ENCODE results near the gene ECSIT.
A peak's percentile ranks its signal among the peaks of the same experiment; 100 is the strongest.

ECSIT gene

DNA sequence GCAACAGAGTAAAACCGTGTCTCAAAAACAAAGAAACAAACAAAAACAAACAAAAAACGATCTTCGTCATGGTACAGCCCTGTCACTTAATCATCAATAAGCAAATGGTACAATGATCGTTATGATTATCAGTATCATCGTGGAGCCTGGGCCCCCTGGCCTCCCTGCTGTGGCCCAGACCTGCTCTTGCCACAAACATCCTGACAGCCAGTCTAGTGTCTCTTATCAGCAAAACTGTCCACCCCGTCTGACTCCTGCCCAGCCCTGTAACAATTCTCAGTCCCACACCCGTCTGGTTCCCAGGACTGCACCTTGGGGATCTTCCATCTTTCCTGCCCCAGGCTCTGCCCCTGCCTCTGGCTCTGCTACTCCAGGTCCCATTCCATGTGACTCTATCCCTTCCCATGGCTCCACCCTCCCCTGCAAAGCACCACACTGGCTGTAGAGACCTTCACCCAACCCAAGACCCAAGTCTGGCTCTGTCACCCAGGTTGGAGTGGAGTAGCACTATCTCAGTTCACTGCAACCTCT is 29.0 kb downstream of the ECSIT start:
- DNase-seq: no peak

- DNase-seq: no peak
Measured at GRCh38 chr19:11499220-11499726, 29.7 kb downstream of the ECSIT start.

DNA sequence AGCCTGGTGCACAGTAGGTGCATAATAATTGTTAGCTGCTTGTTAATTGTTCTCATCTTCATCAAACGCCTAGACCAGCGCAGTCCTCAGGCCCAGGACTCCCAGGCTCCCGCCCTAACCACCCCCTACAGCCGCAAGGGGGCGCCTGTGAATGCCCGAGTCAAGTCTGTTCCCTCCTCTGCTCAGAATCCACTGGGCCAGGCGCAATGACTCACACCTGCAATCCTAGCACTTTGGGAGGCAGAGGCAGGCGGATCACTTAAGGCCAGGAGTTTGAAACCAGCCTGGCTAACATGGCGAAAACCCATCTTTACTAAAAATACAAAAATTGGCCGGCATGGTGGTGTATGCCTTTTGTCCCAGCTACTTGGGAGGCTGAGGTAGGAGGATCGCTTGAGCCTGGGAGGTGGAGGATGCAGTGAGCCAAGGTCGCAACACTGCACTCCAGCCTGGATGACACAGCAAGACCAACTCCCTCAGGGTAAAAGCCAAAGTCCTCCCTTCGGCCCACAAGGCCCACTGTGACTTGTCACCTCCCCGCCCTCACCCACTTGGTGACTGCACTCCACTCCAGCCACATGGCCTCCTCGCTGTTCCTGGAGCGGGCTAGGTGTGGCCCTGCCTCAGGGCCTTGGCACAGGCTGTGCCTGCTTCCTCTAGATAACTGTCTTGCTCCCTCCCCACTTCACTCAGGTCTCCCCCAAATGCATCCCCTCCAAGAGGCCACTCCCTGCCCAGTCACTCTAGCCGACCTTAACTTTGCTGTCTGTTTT is 32.4 kb downstream of the ECSIT start:
- DNase-seq: peak; percentile 67

DNA sequence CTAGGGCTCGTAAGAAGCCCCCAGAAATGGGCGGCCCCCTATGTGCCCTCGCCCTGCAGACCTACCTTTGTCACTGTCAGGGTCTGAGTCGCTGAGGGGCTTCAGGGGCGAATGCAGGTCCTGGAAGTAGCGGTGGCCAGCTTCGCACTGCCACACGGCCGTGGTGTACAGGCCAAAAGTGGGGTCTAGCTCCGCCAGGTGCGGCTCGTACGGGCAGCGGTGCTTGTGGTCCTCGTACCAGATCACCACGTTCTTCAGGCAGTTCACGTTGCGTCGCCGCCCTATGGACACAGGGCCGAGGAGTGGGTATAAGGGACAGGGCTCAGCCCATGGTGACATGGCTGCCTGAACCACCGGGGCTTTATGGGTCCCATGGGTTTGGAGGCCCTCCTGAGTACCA is 33.0 kb downstream of the ECSIT start:
- no peak for DNase-seq

GRCh38 chr19:11495481-11495880 is 33.5 kb downstream of the ECSIT start:
- no peak for DNase-seq

DNA sequence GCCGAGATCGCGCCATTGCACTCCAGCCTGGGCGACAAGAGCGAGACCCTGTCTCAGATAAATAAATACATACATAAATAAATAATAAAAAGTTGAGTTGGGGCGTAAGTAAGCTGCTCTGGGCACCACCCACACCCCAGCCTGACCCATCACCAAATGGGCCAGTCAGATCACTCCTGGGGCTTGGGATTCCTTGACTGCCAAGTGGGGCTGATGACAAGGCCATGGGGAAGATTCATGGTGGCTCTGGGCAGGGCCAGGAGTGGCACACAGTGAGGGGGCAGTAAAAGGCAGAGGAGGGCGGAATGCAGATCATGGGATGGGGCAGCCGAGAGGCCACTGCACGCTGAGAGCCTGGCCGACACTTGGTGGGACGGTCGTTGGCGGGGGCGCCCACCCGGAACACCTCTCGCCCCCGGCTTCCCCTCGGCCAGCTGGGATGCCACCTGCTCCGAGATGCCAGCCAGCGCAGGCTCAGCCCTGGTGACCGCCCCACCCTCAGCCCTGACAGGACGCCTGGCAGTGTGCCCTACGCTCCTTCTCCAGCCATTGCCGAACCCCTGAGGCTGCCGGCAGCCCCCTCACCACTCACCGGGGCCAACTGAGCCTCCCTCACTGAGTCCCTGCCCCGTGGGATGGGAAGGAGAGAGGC is 34.2 kb downstream of the ECSIT start:
- DNase-seq: no peak

GRCh38 chr19:11489378-11489777 is 39.6 kb downstream of the ECSIT start:
- no peak for DNase-seq

- DNase-seq: no peak
Measured at GRCh38 chr19:11486661-11487503, 42.1 kb downstream of the ECSIT start.

- DNase-seq: no peak
Measured at GRCh38 chr19:11485245-11485837, 43.6 kb downstream of the ECSIT start.

DNA sequence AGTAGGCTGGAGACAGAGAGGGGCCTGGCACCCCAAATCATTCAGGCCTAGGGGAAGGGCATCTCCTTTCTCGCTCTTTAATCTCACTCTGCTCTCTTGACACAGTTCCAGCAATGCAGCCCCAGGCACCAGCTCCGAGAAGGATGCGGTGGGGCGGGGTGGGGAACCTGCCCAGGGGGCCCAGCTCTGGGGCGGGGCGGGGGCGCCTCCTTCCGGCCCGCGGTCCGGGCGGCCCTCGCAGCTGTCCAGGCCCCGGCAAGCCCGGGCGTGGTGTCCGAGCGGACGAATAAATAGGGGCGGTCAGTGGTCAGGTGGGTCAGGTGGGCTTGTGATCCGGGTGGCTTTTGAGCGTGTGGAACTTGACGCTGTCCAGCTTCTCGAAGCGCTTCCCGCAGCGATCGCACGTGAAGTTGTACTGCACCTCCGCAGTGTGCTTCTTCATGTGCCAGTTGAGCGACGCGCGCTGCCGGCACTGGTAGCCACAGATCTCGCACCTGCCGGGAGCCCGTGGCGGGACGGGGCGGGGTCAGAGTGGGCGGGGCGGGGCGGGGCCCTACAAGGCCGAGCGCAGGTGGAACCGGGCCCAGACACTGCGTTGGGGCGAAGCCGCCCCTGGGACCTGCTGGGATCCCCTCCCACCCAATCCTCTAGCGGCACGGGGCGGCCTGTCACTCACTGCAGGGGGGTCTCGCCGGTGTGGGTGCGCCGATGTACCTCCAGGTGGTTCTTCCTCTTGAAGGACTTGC is 45.4 kb downstream of the ECSIT start:
- no peak for DNase-seq

DNA sequence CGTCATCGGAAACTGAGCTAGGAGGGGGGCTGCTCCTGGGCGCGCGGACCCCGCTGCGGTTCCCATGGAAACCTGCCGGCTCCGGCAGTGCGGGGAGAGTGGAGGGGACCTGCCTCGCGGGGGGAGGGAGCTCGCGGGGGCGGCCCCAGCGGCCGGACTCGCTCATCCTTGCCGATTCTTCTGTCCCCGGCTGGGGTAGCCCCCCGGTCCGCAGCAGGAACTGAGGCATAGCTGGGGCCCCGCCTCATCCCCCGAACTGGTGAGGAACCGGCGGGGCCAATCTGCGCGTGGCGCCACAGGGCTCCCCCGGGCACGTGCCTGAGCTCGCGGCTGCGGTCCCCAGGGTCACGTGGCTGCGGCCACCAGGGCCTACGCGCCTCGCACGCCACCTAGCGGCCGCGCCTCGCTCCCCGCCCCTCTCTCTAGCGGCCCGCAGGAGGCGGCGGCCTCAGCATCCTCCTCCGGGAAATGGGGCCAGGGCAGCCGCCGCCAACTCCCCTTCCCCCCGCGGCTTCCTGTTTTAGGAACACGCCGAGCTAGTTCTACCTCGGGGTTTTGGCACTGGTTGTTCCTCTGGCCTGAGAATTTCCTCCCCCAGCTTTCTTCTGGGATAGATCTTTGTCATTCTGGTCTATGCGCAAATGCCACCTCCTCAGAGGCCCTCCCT is 46.4 kb downstream of the ECSIT start:
- peak; percentile 77 for DNase-seq

DNA sequence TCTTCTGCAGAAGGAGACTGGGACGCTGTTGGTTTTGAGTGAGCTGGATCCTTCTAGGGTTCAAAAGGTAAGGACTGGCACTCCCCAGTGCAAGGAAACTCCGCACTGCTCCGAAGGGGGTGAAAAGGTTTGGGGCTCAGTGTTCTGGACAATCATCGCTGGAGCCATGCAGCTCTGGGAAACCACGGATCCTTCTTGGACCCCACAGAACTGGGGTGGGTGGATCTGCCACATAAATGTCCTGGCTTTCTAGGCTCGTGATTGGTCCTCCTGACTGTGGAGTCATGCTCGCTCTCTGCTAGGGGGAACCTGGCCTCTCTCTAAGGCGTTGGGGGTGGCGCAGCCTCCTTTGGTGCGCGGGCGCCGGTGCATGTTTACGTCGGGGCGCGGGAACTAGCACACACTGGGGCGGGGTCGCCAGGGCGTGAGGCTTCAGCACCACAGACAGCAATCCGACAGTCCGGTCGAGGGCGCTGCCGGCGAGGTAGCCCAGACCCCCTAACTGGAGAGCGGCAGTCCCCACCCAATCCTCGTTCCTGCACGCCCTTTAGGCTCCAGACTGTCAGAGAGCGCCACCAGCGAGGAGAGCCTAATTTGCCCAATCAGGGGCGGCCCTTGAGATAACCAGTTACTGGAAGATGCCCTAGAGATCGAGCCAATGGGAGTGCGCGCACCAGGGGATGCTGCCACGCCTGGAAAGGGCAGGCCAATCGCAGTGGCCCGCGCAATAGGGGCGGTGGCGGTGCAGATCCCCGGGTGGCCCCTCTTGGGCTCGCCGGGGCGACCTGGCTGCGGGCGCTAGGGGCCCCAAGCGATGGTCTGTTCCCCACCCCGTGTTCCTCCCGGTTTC is 47.2 kb downstream of the ECSIT start:
- peak; percentile 60 for DNase-seq

DNA sequence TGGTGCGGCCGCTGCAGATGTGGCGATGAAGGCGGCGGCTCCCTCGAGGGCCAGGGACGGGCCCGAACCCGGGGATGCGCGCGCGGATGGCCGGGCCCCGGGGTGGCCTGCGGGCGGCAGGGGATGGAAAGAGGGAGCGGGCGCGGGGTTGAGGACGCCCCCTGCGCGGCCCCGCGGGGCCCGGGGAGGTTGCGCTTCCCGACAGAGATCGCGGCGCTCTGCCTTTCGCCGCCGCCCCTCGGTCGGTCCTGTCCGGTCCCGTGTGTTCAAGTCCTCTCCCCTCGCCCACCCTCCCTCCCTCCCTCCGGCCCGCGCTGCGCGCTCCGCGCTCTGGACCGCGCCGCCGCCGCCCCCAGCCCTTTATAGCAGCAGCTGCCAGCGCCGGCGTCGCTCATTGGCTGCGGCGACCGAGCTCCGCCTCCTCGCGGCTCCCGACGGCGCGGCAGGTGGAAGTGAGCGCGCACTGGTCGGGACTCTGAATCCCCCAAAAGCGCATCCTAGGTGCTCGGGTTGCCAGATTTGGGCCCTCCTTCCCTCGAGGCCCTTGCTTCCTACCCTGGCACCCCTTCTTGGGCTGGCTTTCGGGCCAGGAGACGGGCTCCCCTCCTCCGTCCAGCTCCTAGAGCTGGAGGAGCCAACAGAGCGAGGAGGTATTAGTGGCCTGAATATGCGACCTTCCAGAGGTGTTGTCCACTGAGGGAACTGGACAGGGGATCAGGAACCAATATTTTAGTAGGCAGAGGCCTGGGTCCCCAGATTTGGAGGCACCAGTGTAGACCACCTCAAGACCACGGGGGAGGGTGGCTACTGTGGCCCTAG is 48.0 kb downstream of the ECSIT start, which contains the start of gene ELAVL3:
Gene ELAVL3 (minus strand): TSS at position 332 of the 819 bp plus-strand sequence. CDS start 438 bp downstream, outside the sequence.
- no peak for DNase-seq

GRCh38 chr19:11479898-11480714 is 48.8 kb downstream of the ECSIT start:
- DNase-seq: no peak

GRCh38 chr19:11479090-11479897 is 49.6 kb downstream of the ECSIT start:
- DNase-seq: no peak

GRCh38 chr19:11478167-11479089 is 50.5 kb downstream of the ECSIT start:
- no peak for DNase-seq
